ENCODE data around the gene ENTPD8.

ENTPD8 gene

DNA sequence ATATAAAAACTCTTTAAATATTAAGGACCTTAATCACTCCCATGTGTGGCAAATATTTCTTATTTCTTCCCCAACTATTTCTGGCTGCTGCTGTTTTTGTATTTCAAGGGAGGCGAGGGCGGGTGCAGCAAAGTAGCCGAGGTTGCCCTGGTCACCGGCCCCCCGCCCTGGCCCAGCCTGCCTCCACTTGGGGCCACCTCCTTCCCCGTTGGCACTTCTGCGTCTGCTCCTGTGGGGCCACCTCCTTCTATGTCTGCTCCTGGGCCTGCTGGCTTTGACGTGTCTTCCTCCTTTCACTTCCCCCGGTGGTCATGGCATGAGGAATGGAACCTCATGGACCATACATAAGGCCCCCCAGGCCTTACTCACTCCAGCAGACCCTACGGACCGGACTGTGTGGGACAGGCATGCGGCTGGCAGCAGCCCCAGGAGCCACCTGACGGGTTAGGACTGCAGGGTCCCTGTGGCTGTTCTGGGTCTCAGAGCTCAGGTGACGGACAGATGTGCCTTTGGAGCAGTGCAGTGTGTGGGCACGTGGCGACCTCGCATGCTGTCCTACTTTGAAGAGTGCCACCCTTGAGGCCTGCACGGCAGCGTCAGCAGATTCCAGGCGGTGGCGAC lies 5.8 kb upstream of the ENTPD8 start:
- DNase-seq = no peak

DNA sequence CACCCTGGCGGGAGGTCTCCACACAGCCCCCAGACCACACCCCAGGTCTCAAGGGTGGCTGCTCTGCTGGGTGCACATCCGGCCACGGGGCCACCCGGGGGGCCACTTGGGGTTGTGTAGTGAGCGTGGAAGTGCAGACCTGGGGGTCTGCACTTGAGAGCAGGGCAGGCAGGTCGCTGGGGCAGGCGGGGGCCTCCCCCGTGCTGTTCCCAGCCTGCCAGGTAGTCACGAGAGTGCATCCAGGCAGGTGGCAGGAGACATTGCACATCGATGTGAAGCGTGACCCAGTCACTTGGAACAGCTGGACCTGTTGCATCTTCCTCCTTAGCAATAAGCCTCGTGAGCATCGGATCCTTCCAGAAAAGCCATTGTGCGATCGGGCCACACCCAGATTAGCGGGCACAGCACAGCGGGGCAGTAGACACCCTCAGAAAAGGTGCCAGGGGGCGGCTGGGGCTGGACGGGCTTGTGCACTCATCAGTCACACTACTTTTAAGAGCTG lies 4.8 kb upstream of the ENTPD8 start:
- no peak for DNase-seq

DNA sequence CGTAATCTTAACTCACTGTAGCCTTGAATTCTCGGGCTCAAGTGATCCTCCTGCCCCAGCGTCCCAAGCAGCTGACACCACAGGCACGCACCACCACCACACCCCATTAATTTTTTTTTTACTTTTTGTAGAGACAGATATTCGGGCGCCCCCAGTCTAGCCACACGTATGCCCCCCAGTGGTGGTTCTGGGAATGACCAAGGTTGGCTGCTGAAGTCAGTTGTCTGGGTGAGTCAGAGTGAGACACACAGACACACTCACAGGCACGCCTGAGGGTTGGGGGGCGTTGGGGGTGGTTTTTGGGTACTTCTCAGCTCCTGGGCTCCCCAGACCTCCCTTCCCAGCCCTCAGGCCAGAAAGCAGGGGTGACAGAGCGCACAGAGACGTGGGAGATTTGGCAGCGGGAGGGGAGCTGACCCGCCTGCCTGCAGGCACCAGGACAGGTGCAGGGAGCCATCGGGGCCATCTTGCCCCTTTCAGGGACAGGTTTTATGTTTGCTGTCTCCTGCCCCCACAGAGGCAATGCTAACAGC lies 4.2 kb upstream of the ENTPD8 start:
- peak; percentile 92 for DNase-seq

DNA sequence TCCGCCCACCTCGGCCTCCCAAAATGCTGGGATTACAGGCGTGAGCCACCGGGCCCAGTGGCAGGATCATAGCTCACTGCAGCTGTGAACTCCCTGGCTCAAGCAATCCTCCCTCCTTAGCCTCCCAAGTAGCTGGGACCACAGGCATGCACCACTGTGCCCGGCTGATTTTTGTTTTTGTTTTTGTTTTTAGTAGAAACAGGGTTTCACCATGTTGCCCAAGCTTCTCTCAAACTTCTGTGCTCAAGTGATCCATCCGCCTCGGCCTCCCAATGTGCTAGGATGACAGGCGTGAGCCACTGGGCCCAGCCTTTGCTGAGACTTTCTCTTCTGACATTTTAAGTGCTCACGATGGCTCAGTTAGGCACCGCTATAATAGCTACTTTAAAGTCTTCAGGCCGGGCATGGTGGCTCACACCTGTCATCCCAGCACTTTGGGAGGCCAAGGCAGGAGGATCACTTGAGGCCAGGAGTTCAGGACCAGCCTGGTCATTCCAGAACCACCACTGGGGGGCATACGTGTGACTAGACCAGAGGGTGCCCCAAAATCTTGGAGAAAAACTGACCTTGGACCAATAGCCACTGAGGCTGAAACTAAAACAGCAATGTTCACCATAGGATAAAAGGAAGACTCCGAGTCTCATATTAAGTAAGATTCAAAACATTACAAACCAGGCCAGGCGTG lies 3.1 kb upstream of the ENTPD8 start:
- DNase-seq = no peak

DNA sequence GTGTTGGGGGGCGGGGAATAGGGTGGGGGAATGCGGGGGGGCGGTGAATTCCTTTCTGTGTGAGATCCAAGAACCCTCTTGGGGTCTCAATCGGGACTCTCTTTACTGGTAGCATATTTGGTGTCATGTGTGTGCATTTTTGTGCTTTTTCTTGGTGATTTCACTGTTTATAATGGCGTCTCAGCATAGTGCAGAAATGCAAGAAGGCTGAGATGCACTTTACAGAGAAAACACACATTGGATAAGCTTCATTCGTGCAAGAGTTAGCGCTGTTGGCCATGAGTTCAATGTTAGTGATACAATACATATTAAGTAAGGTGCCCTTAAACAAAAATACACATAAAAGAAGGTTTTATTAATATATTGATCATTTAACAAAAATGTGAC lies 771 bp upstream of the ENTPD8 start:
- no peak for DNase-seq

DNA sequence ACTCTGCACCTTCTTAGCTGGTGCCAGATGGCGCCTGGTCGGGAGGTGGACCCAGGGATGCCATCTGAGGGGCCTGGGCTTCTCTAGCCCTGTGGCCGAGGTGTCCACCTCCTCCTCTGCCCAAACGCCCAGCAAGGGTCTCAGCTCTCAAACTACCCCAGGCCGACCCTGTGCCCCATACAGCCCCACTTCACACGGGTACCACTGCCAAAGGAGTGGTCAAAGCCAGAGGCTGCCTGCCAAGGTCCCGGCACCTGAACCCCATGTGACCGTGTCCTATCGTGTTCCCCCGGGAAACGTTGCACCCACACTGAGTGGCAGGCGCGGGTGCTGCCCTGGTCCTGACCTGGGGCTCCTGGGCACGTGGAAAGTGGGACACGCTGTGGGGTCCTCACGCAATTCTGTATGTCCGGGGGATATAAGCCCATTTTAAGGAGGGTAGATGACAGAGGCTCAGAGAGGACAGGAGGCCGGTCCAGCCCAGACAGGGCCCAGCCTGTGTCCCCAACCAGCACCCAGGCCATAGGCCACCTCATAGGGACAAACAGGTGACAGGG lies 1.9 kb downstream of the ENTPD8 start:
- DNase-seq = peak; percentile 2

DNA sequence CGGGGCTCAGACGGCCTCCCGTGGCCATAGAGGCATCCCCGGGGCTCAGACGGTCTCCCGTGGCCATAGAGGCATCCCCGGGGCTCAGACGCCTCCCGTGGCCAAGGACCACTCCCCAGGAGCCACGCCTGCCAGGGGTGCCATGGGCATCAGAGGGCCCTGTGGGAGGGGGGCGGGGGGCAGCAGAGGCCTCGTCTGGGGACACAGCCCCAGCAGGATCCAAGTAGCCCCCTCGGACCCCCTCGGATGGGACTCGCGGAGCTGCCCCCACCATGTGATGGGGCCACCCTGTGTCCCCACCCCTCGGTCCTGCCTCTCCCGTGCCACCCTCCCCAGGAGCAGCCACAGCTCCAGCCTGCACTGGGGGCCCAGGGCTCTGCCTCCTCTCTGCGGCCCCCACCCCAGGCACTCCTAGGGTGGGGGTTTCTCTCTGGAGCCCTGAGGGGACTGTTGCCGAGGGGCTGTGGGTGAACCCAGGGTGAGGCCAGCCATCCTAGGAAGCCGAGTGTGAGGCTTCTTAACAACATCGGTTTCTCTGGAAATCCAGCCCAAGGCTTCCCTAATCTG lies 2.5 kb downstream of the ENTPD8 start:
- no peak for DNase-seq

DNA sequence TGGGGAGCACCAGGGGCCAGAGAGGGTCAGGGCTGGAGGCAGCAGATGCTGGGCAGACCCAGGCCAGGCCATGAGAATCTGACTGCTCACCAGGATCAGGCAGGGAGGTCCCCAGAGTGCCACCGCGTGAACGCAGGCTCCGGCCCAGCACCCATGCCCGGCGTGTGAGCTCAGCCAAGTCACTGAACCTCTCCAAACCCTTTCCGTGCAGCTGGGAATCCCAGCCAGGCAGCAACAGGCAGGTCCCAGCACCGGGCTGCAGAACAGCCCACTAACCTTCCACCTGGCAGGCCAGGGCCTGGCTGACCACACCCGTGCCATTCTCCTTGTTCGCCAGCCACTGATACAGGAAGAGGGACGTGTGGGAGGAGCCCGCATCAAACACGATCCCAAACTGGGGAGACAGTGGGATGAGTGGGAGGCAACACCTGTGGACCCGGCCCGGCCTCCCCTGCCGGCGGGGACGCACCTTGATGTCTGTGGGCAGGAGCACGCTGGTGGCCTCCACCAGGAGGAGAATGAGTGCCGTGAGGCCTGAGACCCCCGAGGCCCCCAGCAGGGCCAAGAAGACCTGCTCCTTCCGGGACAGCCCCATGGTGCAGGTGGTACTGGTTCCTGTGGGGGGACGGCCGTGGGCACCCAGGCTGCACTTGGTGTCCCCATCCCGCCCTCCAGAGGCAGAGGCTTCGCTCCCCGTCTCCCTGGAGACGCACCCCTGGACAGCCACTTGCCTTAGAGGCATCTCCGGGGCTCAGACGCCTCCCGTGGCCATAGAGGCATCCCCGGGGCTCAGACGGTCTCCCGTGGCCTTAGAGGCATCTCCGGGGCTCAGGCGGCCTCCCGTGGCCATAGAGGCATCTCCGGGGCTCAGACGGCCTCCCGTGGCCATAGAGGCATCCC lies 3.2 kb downstream of the ENTPD8 start:
- no peak for DNase-seq

DNA sequence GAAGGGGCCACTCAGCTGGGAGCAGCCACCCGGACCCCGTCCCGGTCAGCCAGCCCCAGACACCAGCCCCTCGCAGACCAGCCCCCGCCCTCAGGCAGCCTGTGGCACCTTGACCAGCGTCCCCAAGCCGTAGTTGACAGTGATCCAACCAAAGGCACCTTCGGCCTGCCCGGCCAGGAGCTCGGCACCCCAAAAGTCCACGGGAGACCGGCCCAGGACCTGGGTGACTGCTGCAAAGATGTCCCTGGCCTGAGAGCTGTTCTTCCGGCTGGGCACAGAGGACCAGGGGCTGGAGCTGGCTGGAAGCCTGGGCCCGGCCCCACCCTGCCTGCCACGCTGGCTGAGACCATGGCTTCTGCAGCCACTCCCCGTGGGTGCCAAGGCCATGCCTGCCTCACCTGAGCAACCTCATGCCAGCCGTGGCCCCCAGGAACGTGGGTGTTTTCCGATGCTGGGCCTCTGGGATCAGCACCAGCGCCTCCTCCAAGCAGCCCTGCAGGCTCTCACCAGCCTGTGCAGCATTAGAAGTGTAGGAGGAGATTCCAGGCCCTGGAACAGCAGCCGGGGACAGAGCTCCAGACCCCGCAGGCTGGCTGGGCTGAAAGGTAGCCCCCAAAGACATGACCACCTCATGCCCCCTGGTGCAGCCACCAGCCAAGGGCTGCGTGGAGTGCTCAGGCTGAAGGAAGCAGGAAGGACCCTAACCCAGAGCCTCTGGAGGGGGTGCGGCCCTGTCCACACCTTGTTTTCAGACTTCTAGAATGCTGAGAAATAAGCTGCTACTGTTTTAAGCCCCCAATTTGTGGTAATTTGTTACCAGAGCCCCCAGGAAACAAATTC lies 4.2 kb downstream of the ENTPD8 start:
- DNase-seq = no peak

DNA sequence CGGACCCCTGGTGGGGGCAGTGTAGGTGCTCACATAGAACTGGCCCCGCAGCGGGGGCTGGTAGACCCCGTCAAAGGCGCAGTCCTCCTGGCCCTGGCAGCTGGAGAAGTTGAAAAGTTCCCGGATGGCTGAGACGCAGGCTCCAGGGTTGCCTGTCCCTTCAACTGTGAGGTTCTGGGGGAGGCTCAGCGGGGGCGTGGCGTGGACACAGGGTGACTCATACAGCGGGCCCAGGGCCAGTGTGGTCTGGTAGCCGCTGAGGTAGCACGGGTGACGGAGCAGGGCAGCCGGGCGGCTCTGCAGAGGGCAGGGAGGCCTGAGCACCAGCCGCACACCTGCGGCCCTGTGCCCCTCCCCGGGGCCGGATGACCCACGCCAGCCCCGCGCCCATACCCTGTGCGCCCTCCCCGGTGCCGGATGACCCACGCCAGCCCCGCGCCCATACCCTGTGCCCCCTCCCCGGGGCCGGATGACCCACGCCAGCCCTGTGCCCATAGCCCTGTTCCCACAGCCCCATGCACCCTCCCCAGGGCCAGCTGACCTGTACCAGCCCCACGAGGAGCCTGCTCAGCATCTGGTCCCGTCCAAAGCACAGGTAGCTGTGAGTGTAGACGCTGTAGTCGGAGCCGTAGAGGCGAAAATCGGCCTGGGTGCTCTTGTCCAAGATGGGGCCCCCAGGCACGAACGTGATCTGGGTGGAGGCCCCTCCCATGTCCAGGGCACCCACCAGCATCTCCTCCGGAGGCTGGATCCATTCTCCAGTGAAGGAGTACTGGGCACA lies 5.0 kb downstream of the ENTPD8 start:
- no peak for DNase-seq

DNA sequence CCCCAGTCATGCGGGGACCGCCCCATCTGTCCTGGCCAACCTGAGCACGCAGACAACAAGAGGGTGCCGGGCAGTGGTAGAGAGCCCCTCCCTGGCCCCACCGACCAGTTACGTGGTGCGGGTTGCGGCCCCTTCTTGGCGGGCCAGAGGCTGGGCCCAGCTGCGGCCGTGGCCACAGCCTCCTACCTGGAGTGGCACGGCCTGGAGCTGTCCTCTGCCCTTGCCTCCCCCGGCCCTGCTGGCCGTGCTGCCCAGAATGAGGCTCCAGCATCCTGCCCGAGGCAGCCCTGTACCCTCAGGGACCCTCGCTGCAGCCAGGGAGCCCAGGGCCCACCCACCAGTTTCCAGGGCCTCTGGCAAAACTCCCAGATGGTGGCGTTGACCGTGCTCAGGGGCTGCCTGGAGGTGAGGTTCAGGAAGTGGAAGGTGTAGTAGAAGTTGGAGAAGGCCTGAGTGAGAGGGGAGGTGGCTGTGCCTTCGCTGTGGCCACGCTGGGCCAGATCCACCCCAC lies 5.7 kb downstream of the ENTPD8 start:
- peak; percentile 1 for DNase-seq

DNA sequence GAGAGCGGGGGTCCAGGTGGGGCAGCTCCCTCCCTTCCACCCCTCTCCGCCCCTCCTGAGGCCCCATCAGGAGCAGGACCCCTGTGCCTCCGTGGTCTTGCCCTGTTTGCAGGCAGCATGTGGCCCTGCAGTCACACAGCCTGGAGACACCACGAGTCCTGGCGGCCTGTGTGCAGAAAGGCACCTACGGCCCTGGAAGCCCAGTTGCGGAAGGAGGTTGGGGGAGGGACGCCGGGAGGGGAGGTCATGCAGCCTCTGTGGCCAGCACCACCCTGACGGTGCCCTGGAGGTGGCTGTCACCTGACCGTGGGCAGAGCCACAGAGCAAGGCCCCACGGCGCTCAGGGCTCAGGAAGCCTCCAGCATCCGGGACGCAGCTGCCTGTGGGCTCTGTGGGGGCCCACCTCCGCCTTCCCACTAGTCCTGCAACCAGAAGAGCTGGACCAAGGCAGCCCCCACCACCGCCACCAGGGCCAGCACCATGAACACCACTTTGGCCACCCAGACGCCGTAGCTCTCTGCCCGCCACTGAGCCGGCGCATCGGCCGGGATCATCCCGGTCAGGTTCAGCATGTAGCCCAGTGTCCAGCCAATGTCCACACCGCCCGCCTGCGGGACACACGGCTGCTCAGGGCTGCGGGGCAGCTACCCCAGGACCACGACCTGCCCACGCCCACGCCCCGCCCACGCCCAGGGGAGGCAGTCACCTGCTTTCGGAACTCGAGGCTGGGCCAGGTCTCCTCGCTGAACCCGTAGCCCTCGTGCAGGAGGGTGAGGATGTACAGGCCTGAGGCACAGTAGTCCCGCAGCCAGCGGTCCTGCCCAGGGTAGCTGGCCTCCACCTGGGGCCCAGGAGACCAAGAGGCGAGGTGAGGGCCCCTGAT lies 6.4 kb downstream of the ENTPD8 start:
- DNase-seq = no peak

DNA sequence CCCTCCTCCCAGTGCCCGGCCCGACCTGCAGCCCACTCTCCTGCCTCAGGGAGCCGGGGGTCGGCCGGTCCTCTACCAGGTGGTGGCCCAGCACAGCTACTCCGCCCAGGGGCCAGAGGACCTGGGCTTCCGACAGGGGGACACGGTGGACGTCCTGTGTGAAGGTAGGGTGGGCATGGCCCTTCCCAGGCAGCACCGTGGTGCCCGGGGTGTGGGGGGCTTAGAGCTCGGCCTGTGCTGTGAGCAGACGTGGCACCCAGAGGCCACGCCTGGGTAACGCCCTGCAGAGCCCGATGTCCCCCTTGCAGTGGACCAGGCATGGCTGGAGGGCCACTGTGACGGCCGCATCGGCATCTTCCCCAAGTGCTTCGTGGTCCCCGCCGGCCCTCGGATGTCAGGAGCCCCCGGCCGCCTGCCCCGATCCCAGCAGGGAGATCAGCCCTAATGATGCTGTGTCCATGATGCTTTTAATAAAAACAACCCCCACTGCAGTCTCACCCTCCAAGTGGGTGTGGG lies 7.2 kb downstream of the ENTPD8 start:
- DNase-seq = no peak

DNA sequence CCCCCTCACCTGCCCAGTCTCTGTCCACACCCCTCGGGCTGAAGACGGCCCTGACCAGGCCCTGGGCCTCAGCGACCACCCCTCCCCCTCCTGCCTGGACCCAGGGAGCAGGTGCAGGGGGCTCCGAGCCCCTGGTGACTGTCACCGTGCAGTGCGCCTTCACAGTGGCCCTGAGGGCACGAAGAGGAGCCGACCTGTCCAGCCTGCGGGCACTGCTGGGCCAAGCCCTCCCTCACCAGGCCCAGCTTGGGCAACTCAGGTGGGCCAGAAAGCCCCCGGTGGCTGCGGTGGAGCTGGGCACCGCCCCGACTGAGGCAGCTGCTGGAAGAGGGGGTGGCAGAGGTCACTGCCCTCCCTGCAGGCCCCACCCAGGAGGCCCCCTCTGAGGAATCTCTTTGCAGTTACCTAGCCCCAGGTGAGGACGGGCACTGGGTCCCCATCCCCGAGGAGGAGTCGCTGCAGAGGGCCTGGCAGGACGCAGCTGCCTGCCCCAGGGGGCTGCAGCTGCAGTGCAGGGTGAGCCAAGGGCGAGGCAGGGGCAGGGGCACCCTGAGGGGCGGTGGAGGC lies 7.7 kb downstream of the ENTPD8 start:
- DNase-seq = no peak

DNA sequence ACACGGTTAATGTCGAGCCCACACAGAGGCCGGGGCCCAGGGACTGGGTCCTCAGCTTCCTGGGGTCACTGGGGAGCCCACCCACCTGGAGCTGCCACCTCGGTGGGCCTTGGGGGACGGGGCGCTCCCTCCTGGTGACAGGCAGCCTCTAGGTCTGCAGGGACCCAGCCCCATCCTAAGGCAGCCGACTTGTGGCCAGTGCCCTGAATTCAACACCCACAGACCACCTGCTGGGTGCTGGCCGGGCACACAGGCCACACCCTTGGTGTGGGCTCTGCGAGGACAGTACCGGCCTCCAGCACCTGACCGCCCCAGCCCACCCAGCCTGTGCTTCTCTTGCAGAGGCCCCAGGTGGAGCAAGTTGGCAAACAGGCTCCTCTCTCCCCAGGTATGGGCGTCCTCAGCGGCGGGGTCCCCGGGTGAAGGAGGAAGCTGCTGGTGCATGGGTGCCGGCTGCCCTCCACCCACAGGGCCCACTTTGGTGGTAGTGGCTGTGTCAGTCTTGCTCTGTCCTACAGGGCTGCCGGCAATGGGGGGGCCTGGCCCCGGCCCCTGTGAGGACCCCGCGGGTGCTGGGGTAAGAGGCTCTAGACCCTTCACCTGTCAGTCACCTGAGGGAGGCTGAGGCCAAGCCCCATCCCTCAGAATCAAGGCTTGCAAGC lies 8.3 kb downstream of the ENTPD8 start:
- no peak for DNase-seq

DNA sequence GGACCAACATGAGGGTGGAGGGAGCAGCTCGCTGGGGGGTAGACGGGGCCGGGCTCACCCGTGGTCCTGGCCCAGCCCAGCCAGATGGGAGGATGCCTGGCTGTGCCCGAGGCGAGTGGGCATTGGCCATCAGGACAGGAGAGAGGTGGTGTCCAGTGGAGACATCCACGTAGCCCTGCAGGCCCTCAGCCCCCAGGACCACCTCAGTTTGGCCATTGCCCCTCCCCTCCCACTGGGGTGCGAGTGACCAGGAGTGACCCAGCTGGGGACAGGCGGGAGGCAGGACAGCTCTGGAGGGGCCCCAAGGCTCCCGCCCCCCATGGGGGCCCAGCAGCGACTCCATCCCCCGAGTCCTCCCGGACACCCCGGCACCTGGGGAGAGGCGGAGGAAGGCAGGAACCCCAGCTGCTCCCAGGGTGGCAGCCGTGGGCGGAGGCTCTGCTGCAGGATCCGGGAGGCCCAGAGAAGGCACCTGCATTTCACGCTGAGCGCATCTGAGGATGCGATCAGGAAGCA lies 9.7 kb downstream of the ENTPD8 start:
- DNase-seq = no peak

DNA sequence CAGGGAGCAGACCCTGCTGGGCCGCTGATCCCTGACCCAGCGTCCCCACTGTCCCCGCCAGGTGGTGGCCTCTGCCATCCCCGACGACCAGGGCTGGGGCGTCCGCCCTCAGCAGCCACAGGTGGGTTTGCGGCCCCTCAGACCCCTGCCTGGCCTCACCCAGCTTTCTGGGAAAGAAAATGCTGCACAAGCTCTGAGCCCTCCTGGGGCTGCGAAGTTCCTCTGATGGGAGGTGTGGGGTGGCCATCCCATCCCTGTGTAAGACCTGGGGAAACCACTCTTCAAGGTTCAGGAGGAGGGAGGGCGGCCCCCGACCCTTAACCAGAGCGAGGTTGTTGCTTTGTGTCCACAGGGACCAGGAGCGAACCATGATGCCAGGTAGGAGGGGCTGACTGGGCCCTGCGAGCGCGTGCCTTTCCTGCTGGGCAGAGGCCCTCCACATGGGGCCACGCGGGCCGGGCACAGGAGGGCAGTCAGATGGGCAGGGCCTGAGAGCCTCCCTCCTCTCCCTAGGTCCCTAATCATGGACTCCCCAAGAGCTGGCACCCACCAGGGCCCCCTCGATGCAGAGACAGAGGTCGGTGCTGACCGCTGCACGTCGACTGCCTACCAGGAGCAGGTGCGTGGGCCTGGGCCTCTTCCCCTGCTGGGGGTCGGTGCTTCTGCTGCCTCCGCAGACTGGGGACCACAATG lies 10.3 kb downstream of the ENTPD8 start:
- no peak for DNase-seq

Data from CD4-positive, alpha-beta T cell treated with Interleukin-17A for 4 hours (primary cell).